Measurements from ENCODE around the gene SAMD4A.

Gene SAMD4A

DNA sequence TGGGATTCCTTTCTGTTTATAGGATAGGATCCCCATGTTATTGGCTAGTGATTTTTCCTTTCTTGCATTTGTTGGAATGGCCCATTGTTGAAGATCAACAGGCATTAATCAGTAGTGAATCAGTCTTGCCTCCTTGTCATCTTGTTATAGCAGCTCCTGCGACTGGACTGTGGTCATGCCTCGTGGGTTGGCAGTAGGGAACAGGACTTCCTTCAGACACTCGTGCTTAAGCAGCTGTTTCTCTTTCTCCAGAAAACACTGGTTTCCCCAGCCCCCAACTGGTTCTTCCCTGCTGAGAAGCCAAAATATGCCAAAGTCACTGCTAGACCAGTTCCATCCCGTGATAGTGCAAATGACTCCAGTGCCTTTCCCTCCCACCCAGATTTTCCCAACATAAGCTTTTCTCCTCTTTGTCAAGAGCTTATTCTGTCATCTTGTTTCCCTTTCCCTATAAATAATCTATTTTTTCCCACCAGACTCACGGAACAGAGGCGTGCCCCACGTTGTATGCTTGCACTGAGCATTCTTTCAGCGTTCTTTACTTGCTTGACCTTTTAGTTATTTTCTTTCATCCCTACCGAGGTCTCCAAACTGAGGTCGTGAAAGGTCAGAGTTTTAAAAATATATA, 83.5 kb downstream of the SAMD4A start:
- Histone ChIP-seq H3K27me3 (ENCODE audit: insufficient read depth, poor library complexity, severe bottlenecking) (peaks cover 17% of the 10 kb centered on the region), H3K27ac (replicated peaks) (no peak overlapping the region), H3K4me3 (replicated peaks; ENCODE audit: insufficient read depth, low read length) (no peak overlapping the region)
- no peak for DNase-seq (ENCODE audit: low read depth in 1 of 2, low spot score in 1 of 2)
- TF ChIP-seq POLR2AphosphoS5 (IDR thresholded peaks at IDR 0.05; ENCODE audit: low read depth) (no peak), REST (IDR thresholded peaks at IDR 0.05; ENCODE audit: insufficient replicate concordance, low read depth) (no peak), SPI1 (IDR thresholded peaks at IDR 0.05; ENCODE audit: borderline replicate concordance, low read depth) (no peak), GABPA (IDR thresholded peaks at IDR 0.05; ENCODE audit: low read depth) (no peak)
- TF ChIP-seq, protein P1, sequence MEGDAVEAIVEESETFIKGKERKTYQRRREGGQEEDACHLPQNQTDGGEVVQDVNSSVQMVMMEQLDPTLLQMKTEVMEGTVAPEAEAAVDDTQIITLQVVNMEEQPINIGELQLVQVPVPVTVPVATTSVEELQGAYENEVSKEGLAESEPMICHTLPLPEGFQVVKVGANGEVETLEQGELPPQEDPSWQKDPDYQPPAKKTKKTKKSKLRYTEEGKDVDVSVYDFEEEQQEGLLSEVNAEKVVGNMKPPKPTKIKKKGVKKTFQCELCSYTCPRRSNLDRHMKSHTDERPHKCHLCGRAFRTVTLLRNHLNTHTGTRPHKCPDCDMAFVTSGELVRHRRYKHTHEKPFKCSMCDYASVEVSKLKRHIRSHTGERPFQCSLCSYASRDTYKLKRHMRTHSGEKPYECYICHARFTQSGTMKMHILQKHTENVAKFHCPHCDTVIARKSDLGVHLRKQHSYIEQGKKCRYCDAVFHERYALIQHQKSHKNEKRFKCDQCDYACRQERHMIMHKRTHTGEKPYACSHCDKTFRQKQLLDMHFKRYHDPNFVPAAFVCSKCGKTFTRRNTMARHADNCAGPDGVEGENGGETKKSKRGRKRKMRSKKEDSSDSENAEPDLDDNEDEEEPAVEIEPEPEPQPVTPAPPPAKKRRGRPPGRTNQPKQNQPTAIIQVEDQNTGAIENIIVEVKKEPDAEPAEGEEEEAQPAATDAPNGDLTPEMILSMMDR (IDR thresholded peaks at IDR 0.05; ENCODE audit: insufficient read depth, low read length) = no peak

- no peak for DNase-seq (ENCODE audit: low read depth in 1 of 2, low spot score in 1 of 2)
- peaks cover 17% of the 10 kb centered on the region for H3K27me3 ChIP-seq (ENCODE audit: insufficient read depth, poor library complexity, severe bottlenecking)
- no peak for TF ChIP-seq SPI1 (IDR thresholded peaks at IDR 0.05; ENCODE audit: borderline replicate concordance, low read depth)
- TF ChIP-seq POLR2AphosphoS5 (IDR thresholded peaks at IDR 0.05; ENCODE audit: low read depth) = no peak
- no peak for TF ChIP-seq GABPA (IDR thresholded peaks at IDR 0.05; ENCODE audit: low read depth)
- TF ChIP-seq REST (IDR thresholded peaks at IDR 0.05; ENCODE audit: insufficient replicate concordance, low read depth) = no peak
- H3K27ac ChIP-seq (replicated peaks) = no peak overlapping the region
- H3K4me3 ChIP-seq (replicated peaks; ENCODE audit: insufficient read depth, low read length) = no peak overlapping the region
Measured at GRCh38 chr14:54650959-54651351, 84.0 kb downstream of the SAMD4A start.

- peaks cover 17% of the 10 kb centered on the region for H3K27me3 ChIP-seq (ENCODE audit: insufficient read depth, poor library complexity, severe bottlenecking)
- TF ChIP-seq POLR2AphosphoS5 (IDR thresholded peaks at IDR 0.05; ENCODE audit: low read depth) = no peak
- H3K27ac ChIP-seq (replicated peaks) = no peak overlapping the region
- no peak overlapping the region for H3K4me3 ChIP-seq (replicated peaks; ENCODE audit: insufficient read depth, low read length)
- no peak for DNase-seq (ENCODE audit: low read depth in 1 of 2, low spot score in 1 of 2)
Measured at GRCh38 chr14:54651649-54652048, 84.7 kb downstream of the SAMD4A start.

GRCh38 chr14:54652188-54652587, 85.3 kb downstream of the SAMD4A start:
- H3K27ac ChIP-seq (replicated peaks) = no peak overlapping the region
- H3K27me3 ChIP-seq (ENCODE audit: insufficient read depth, poor library complexity, severe bottlenecking) = peaks cover 17% of the 10 kb centered on the region
- DNase-seq (ENCODE audit: low read depth in 1 of 2, low spot score in 1 of 2) = no peak
- TF ChIP-seq SPI1 (IDR thresholded peaks at IDR 0.05; ENCODE audit: borderline replicate concordance, low read depth) = no peak
- TF ChIP-seq POLR2AphosphoS5 (IDR thresholded peaks at IDR 0.05; ENCODE audit: low read depth) = no peak
- TF ChIP-seq, protein P1 (IDR thresholded peaks at IDR 0.05; ENCODE audit: insufficient read depth, low read length) = no peak
- TF ChIP-seq GABPA (IDR thresholded peaks at IDR 0.05; ENCODE audit: low read depth) = no peak
- no peak for TF ChIP-seq REST (IDR thresholded peaks at IDR 0.05; ENCODE audit: insufficient replicate concordance, low read depth)
- H3K4me3 ChIP-seq (replicated peaks; ENCODE audit: insufficient read depth, low read length) = no peak overlapping the region

Data from HL-60 (cell line).